Measurements from ENCODE around the gene C5orf22. TPM values are rescaled to one million over a fixed set of nuclear protein-coding genes. Genes with fewer than 3 reads are reported as not detected.
"Not testable (repeated sequence)": the region's sequence is repeated elsewhere in the genome, so short reads cannot be mapped to it uniquely, and the experiment has no call there.

Gene C5orf22
- total RNA-seq, 4 donors from 2014 or later: 8.9 to 15.6 (median 12.2) TPM

DNA sequence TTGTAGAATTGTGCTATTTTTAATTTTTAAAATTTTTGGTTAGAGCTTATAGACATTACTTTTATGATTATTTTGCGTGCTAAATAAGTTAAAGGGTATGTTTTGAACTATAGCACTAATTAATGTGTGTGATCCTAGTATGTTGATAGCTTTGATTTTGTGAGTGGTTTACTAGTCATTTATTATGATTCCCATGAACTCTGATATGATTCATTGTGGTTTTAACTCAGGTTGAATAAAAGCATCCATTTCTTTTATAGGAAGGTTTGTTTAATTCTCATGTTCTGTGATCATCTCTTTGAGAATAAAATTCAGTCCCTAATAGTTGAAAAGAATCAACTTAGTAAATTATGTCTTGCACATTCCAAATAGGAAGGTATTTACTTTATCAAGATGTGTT, 22.5 kb downstream of the C5orf22 start:
- intact Hi-C loops (cut with DNase I; ENCODE audit: low total_unique reads): no loop called here
- TF ChIP-seq, protein P1, sequence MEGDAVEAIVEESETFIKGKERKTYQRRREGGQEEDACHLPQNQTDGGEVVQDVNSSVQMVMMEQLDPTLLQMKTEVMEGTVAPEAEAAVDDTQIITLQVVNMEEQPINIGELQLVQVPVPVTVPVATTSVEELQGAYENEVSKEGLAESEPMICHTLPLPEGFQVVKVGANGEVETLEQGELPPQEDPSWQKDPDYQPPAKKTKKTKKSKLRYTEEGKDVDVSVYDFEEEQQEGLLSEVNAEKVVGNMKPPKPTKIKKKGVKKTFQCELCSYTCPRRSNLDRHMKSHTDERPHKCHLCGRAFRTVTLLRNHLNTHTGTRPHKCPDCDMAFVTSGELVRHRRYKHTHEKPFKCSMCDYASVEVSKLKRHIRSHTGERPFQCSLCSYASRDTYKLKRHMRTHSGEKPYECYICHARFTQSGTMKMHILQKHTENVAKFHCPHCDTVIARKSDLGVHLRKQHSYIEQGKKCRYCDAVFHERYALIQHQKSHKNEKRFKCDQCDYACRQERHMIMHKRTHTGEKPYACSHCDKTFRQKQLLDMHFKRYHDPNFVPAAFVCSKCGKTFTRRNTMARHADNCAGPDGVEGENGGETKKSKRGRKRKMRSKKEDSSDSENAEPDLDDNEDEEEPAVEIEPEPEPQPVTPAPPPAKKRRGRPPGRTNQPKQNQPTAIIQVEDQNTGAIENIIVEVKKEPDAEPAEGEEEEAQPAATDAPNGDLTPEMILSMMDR (IDR thresholded peaks at IDR 0.05): no peak
- TF ChIP-seq POLR2A (IDR thresholded peaks at IDR 0.05): no peak
- 98% methylated on average over 1 of the region's 1 CpG for WGBS, 2 donors
- DNase-seq (ENCODE audit: low spot score in 2 of 2): no peak
- H3K4me3 ChIP-seq (ENCODE audit: low read depth, poor library complexity, severe bottlenecking): no peak overlapping the region

DNA sequence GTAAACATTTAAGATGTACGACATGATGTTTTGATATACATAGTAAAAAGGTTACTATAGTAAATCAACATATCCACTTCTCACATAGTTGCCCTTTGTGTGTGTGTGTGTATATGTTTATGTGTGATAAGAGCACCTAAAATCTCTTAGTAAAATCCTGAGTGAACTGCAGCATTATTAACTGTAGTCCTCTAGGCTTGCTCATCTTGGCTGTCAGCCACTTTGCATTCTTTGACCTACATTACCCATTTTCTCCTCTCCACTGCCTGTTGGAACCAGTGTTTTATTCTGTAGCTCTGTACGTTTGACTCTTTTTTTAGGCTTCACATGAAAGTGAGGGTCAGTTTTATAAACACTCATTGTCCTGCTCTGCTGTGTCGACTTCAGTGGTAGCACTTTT, 24.4 kb downstream of the C5orf22 start:
- 82 to 90% methylated on average over 3 of the region's 3 CpGs for WGBS, 2 donors

DNA sequence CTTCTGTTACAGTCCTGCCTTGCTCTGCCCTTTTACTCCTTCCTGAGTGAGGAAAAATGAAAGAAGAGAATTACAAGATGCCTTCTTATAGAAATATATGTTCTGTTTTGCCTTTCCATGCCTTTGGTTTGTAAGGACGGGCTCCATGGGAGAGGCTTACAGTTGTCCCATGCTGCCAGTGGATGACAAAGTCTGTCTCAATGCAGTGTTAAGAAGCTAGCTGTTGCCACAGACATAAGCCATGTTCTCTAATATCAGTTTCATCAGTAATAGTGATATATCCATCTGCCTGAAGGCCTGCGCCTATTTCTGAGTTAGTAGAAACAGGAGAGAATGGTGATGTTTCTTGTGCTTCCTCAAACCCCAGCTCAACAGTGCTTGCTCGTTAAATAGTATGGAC, 27.8 kb downstream of the C5orf22 start:
- no peak overlapping the region for H3K4me3 ChIP-seq (ENCODE audit: low read depth, poor library complexity, severe bottlenecking)
- DNase-seq (ENCODE audit: low spot score in 2 of 2): no peak
- intact Hi-C loops (cut with DNase I; ENCODE audit: low total_unique reads): no loop called here
- TF ChIP-seq, protein P1 (IDR thresholded peaks at IDR 0.05): no peak
- TF ChIP-seq POLR2A (IDR thresholded peaks at IDR 0.05): no peak
- WGBS, 2 donors: 90 to 95% methylated on average over 3 of the region's 3 CpGs

More for the DNA sequence above, 24.4 kb downstream of the C5orf22 start:
- DNase-seq (ENCODE audit: low spot score in 2 of 2): no peak
- no peak for TF ChIP-seq POLR2A (IDR thresholded peaks at IDR 0.05)
- TF ChIP-seq, protein P1 (IDR thresholded peaks at IDR 0.05): no peak
- H3K4me3 ChIP-seq (ENCODE audit: low read depth, poor library complexity, severe bottlenecking): no peak overlapping the region
- intact Hi-C loops (cut with DNase I; ENCODE audit: low total_unique reads): no loop called here

DNA sequence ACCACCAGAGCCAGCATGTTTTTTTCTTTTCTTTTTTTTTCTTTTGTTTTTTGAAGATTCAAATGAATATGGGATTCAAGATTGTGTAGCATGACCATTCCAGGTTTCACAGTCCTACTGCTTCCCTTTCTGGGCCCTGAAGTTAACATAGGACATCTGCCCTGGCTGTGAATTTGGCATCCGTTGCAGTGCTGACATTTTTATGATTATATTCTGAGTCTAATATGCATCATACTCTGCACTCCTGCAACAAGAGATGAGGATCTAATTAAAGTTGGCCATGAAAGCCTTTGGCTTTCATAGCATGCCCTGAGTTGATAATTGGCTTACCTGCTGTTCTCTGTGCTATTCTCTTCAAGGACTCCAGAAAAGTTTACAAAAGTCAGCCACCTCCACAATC, 29.8 kb downstream of the C5orf22 start:
- no peak overlapping the region for H3K4me3 ChIP-seq (ENCODE audit: low read depth, poor library complexity, severe bottlenecking)
- TF ChIP-seq POLR2A (IDR thresholded peaks at IDR 0.05): no peak
- 29 to 48% methylated on average over 1 of the region's 1 CpG for WGBS, 2 donors
- no peak for DNase-seq (ENCODE audit: low spot score in 2 of 2)
- intact Hi-C loops (cut with DNase I; ENCODE audit: low total_unique reads): no loop called here

DNA sequence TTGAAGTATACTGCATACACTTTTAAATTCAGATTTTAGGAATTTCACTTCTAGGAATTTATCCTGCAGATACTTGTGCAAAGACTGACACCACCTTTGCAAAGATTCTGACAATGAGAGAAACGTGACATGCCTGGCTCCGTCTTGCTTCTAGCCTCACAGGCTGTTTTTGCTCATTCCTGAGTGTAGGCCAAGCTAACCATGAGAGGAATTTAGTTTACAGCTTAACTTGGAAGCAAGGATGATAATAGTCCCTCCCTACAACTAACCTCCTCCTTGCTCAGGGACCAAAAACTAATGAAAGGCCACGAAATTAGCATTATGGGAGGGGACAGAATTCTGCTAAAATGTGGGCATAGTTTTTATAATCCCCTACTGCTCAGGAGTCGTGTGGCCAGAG, 31.1 kb downstream of the C5orf22 start:
- no peak for DNase-seq (ENCODE audit: low spot score in 2 of 2)

DNA sequence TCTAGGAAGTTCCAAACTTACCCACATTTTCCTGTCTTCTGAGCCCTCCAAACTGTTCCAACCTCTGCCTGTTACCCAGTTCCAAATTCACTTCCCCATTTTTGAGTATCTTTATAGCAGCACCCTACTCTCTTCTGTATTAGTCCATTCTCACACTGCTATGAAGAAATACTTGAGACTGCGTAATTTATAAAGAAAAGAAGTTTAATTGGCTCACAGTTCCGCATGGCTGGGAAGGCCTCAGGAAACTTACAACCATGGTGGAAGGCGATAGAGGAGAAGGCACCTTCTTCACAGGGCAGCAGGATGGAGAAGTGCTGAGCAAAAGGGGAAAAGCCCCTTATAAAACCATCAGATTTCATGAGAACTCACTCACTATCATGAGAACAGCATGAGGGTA, 34.3 kb downstream of the C5orf22 start:
- WGBS, 2 donors: 87 to 92% methylated on average over 3 of the region's 3 CpGs
- intact Hi-C loops (cut with DNase I; ENCODE audit: low total_unique reads); H3K4me3 ChIP-seq (ENCODE audit: low read depth, poor library complexity, severe bottlenecking); DNase-seq (ENCODE audit: low spot score in 2 of 2): not testable (repeated sequence)

More for the DNA sequence above, 31.1 kb downstream of the C5orf22 start:
- no peak overlapping the region for H3K4me3 ChIP-seq (ENCODE audit: low read depth, poor library complexity, severe bottlenecking)
- TF ChIP-seq POLR2A (IDR thresholded peaks at IDR 0.05): no peak
- TF ChIP-seq, protein P1 (IDR thresholded peaks at IDR 0.05): no peak
- intact Hi-C loops (cut with DNase I; ENCODE audit: low total_unique reads): no loop called here
- 41 to 47% methylated on average over 4 of the region's 4 CpGs for WGBS, 2 donors

DNA sequence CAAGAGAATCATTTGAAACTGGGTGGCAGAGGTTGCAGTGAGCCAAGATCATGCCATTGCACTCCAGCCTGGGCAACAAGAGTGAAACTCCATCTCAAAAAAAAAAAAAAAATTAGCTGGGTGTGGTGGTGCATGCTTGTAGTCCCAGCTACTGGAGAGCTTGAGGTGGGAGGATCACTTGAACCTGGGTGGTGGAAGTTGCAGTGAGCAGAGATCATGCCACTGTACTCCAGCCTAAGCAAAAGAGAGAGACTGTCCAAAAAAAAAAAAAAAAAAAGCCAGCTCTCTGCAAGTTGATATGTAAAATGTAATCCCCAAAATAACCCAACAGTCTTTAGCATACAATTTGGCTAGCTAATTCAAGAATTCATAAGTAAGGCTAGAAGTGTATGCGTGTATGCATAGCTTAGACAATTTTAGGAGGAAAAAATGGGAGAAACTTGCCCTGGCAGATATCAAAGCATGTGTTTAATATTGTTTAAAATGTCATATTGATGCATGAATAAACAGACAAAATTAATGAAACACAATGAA, 36.3 kb downstream of the C5orf22 start:
- intact Hi-C loops (cut with DNase I; ENCODE audit: low total_unique reads): no loop called here
- 84 to 93% methylated on average over 1 of the region's 1 CpG for WGBS, 2 donors
- DNase-seq (ENCODE audit: low spot score in 2 of 2): no peak

More for the DNA sequence above, 36.3 kb downstream of the C5orf22 start:
- TF ChIP-seq POLR2A (IDR thresholded peaks at IDR 0.05): no peak
- TF ChIP-seq, protein P1 (IDR thresholded peaks at IDR 0.05): no peak
- no peak overlapping the region for H3K4me3 ChIP-seq (ENCODE audit: low read depth, poor library complexity, severe bottlenecking)
